BE2C (cell line): ENCODE measurements around the gene GHITM.
"Not testable (repeated sequence)": the region's sequence is repeated elsewhere in the genome, so short reads cannot be mapped to it uniquely, and the experiment has no call there.

ENCODE experiments used
- DNase-seq: peaks from one replicate; pipeline ENCODE4 v3.0.0-alpha.2; 2020
- H3K27me3 ChIP-seq: fragments of 250-450 bp; sonication (Bioruptor Pico); 2 replicates; pipeline ENCODE4 v1.5.1; 2020; ENCODE audit warnings: mild to moderate bottlenecking
- H3K36me3 ChIP-seq: fragments of 250-450 bp; sonication (Bioruptor Pico); 2 replicates; pipeline ENCODE4 v1.5.1; 2020; ENCODE audit warnings: mild to moderate bottlenecking
- H3K4me1 ChIP-seq: fragments of 250-450 bp; sonication (Bioruptor Pico); 2 replicates; pipeline ENCODE4 v1.5.1; 2020
- H3K4me3 ChIP-seq: 2 replicates; pipeline ENCODE4 v1.5.1; 2011; ENCODE audit warnings: low read depth, low read length
- H3K9me3 ChIP-seq: fragments of 250-450 bp; sonication (Bioruptor Pico); 2 replicates; pipeline ENCODE4 v1.5.1; 2020
- TF ChIP-seq, protein P1 (sequence below): IDR thresholded peaks from 2 replicates; pipeline ENCODE4 v1.5.1; 2012; ENCODE audit warnings: mild to moderate bottlenecking, low read depth, low read length

Gene GHITM

DNA sequence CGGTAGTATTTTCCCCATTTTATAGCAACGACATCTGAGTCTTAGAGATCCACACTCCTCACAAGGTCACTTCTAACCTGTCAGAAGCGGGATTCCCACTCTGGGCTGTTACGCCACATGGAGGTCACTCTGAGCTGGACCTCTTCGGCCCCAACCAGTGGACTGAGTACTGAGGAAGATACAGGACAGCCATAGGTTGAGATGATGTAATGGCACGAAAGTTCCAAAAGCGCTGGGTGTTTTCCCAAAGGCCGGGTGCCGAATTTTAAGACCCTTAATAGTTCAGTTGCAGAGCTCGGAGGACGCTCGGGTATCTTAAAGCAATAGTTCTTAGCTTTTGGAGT, 699 bp downstream of the GHITM start:
- peaks cover 28% of the 10 kb centered on the region for H3K36me3 ChIP-seq
- H3K27me3 ChIP-seq: no peaks in the 10 kb centered on the region
- H3K4me3 ChIP-seq: peak overlapping the region; percentile 91
- DNase-seq: no peak
- TF ChIP-seq, protein P1, sequence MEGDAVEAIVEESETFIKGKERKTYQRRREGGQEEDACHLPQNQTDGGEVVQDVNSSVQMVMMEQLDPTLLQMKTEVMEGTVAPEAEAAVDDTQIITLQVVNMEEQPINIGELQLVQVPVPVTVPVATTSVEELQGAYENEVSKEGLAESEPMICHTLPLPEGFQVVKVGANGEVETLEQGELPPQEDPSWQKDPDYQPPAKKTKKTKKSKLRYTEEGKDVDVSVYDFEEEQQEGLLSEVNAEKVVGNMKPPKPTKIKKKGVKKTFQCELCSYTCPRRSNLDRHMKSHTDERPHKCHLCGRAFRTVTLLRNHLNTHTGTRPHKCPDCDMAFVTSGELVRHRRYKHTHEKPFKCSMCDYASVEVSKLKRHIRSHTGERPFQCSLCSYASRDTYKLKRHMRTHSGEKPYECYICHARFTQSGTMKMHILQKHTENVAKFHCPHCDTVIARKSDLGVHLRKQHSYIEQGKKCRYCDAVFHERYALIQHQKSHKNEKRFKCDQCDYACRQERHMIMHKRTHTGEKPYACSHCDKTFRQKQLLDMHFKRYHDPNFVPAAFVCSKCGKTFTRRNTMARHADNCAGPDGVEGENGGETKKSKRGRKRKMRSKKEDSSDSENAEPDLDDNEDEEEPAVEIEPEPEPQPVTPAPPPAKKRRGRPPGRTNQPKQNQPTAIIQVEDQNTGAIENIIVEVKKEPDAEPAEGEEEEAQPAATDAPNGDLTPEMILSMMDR: no peak
- H3K4me1 ChIP-seq: peaks cover 2% of the 10 kb centered on the region; the same call in 1 of the 2 replicates
- H3K9me3 ChIP-seq: no peaks in the 10 kb centered on the region

DNA sequence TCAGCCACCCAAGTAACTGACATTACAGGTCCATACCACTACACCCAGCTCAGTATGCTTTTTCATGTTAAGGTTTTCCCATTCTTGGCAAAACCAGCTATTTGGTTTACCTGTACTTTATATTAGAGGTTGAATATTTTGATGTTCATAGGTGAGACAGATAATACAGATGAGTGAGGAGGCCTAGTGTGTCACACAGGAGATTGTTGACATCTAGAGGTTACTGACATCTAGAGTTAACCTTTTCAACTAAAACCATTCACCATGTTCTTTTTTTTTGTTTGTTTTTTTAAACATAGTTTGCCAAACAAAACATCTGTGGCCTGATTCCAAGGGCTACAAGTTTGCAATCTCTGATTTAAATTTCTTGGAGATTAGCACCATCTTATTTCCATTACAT, 8.0 kb downstream of the GHITM start:
- no peaks in the 10 kb centered on the region for H3K9me3 ChIP-seq
- TF ChIP-seq, protein P1: no peak
- peaks cover 81% of the 10 kb centered on the region for H3K36me3 ChIP-seq
- DNase-seq: no peak
- no peaks in the 10 kb centered on the region for H3K4me1 ChIP-seq
- no peaks in the 10 kb centered on the region for H3K27me3 ChIP-seq
- no peak overlapping the region for H3K4me3 ChIP-seq

DNA sequence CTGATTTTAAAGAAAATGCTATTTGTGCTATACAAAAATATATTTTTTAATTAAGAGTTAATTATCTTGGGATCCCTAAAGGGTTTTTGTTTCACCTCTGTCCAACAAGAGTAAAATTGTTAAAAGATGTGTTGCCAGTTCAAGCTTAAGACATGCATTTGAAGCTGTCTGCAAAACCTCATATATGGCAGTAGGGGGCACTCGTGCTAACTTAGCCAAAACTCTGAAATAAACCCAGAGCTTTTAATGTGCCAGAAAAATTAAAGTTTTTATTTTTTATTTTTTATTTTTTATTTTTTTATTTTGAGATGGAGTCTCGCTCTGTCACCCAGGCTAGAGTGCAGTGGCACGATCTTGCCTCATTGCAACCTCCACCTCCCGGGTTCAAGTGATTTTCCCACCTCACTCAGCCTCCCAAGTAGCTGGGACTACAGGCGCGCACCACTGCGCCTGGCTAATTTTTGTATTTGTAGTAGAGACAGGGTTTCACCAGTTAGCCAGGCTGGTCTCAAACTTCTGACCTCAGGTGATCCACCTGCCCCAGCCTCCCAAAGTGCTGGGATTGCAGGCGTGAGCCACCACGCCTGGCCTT, 8.8 kb downstream of the GHITM start:
- not testable (repeated sequence) for H3K4me3 ChIP-seq
- peaks cover 79% of the 10 kb centered on the region for H3K36me3 ChIP-seq

DNA sequence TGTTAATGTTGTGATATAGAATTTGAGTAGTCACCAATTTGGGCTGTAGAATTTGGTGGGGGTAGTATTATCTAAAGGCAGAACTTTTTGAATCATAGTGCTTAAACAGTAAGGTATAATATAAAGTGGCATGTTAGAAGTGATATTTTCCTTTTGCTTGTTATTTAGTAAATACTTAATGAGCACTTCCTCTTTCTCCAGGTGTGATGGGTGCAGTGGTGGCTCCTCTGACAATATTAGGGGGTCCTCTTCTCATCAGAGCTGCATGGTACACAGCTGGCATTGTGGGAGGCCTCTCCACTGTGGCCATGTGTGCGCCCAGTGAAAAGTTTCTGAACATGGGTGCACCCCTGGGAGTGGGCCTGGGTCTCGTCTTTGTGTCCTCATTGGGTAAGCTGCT, 10.5 kb downstream of the GHITM start:
- H3K27me3 ChIP-seq: no peaks in the 10 kb centered on the region
- peaks cover 67% of the 10 kb centered on the region for H3K36me3 ChIP-seq
- TF ChIP-seq, protein P1: no peak
- H3K9me3 ChIP-seq: no peaks in the 10 kb centered on the region
- no peaks in the 10 kb centered on the region for H3K4me1 ChIP-seq
- DNase-seq: no peak
- H3K4me3 ChIP-seq: no peak overlapping the region

More for the DNA sequence above, 8.8 kb downstream of the GHITM start:
- not testable (repeated sequence) for H3K4me1 ChIP-seq, H3K27me3 ChIP-seq, H3K9me3 ChIP-seq, DNase-seq
- TF ChIP-seq, protein P1: peak; percentile 69

DNA sequence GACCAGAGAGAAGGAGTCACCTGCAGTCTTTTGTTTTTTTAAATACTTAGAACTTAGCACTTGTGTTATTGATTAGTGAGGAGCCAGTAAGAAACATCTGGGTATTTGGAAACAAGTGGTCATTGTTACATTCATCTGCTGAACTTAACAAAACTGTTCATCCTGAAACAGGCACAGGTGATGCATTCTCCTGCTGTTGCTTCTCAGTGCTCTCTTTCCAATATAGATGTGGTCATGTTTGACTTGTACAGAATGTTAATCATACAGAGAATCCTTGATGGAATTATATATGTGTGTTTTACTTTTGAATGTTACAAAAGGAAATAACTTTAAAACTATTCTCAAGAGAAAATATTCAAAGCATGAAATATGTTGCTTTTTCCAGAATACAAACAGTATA, 13.5 kb downstream of the GHITM start:
- TF ChIP-seq, protein P1: no peak
- Histone ChIP-seq H3K36me3 (peaks cover 48% of the 10 kb centered on the region), H3K4me1 (no peaks in the 10 kb centered on the region), H3K4me3 (no peak overlapping the region), H3K27me3 (no peaks in the 10 kb centered on the region), H3K9me3 (no peaks in the 10 kb centered on the region)
- no peak for DNase-seq

DNA sequence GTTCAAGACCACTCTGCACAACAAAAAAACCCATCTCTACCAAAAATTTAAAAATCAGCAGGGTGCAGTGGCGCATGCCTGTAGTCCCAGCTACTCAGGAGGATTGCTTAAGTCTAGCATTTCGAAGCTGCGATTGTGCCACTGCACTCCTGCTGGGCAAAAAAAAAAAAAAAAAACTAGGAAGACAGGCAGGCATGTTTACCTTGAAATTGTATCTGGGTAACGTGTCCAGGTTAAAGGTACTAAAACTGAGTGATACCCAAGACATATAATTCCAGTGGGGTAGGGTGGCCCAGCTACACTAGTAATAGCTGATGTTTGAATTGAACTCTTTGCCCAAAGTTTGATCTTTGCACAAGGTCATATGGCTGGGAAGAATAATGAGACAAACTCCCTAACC, 16.2 kb downstream of the GHITM start:
- Histone ChIP-seq H3K27me3 (no peaks in the 10 kb centered on the region), H3K4me1 (no peaks in the 10 kb centered on the region), H3K9me3 (no peaks in the 10 kb centered on the region), H3K4me3 (no peak overlapping the region), H3K36me3 (peaks cover 25% of the 10 kb centered on the region)
- TF ChIP-seq, protein P1: no peak
- DNase-seq: no peak
